ENCODE data around the gene PHF21B. TPM values are rescaled to one million over a fixed set of nuclear protein-coding genes. Genes with fewer than 3 reads are reported as not detected.

PHF21B gene
- polyA plus RNA-seq, 4 donors, result 0.09 to 0.16 TPM; not detected in 2

DNA sequence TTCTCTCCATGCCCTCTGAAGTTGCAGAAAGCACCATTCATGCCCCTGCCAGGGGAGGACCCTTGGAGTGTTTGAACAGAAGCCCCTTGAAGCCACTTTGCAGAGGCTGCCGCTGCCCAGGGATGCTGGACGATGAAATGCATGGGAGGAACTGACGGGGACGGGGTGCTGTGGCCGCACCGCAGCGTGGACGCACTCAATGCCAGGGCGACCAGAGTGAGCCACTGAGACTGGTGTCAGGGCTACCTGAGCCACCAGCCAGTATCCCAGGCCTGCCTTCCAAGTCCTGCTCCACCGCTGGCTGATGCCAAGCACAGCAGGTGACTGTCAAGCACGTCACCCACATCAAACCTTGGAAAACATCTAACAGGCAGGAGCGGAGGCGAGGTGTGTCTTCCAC is 17.6 kb downstream of the PHF21B start:
- WGBS, 3 donors, result 85 to 91% (median 86%) methylated on average over 13 of the region's 13 CpGs
- no peak for FAIRE-seq
- no peak for DNase-seq

DNA sequence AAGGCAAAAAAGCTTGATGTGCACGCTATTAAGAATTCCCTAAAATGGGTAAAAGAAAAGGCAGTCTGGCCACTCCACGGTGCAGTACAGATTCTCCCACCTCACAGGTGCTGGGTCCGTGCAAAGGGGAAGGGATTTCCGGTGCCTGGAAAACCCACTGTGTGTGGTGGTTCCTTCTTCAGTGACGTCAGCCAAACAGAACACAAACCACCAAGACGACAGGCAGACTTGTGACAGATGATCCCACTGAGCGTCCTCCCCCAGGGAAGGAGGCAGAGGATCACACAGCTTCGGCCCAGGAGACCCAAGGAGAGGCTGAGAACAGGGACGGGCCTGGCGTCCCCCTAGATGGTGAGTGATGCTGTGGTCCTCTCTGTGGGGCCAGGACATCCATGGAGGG is 18.6 kb downstream of the PHF21B start:
- WGBS, 3 donors, result 74 to 79% (median 75%) methylated on average over 10 of the region's 10 CpGs
- Histone ChIP-seq H3K36me3 (ENCODE audit: control insufficient read depth in 3 of 3, insufficient read depth in 2 of 3, low read depth in 1 of 3, low read length in 3 of 3) (no peaks in the 10 kb centered on the region), H3K9me3 (ENCODE audit: control insufficient read depth in 2 of 2, insufficient read depth in 1 of 2, low read depth in 1 of 2, low read length in 1 of 2) (no peaks in the 10 kb centered on the region), H3K27ac (ENCODE audit: low read depth in 1 of 3, low read length in 2 of 3) (no peak overlapping the region), H3K4me3 (ENCODE audit: low read depth in 1 of 3, low read length in 3 of 3) (no peak overlapping the region), H3K4me1 (ENCODE audit: control insufficient read depth in 3 of 3, insufficient read depth in 2 of 3, low read depth in 1 of 3, low read length in 2 of 3) (no peaks in the 10 kb centered on the region), H3K27me3 (ENCODE audit: control insufficient read depth in 3 of 3, insufficient read depth in 3 of 3, low read length in 3 of 3) (no peaks in the 10 kb centered on the region)
- no peak for FAIRE-seq
- no peak for DNase-seq

More for the DNA sequence above, 17.6 kb downstream of the PHF21B start:
- no peak overlapping the region for H3K27ac ChIP-seq (ENCODE audit: low read depth in 1 of 3, low read length in 2 of 3)
- H3K4me3 ChIP-seq (ENCODE audit: low read depth in 1 of 3, low read length in 3 of 3), result no peak overlapping the region
- H3K4me1 ChIP-seq (ENCODE audit: control insufficient read depth in 3 of 3, insufficient read depth in 2 of 3, low read depth in 1 of 3, low read length in 2 of 3), result no peaks in the 10 kb centered on the region
- no peaks in the 10 kb centered on the region for H3K9me3 ChIP-seq (ENCODE audit: control insufficient read depth in 2 of 2, insufficient read depth in 1 of 2, low read depth in 1 of 2, low read length in 1 of 2)
- no peaks in the 10 kb centered on the region for H3K36me3 ChIP-seq (ENCODE audit: control insufficient read depth in 3 of 3, insufficient read depth in 2 of 3, low read depth in 1 of 3, low read length in 3 of 3)
- H3K27me3 ChIP-seq (ENCODE audit: control insufficient read depth in 3 of 3, insufficient read depth in 3 of 3, low read length in 3 of 3), result no peaks in the 10 kb centered on the region

DNA sequence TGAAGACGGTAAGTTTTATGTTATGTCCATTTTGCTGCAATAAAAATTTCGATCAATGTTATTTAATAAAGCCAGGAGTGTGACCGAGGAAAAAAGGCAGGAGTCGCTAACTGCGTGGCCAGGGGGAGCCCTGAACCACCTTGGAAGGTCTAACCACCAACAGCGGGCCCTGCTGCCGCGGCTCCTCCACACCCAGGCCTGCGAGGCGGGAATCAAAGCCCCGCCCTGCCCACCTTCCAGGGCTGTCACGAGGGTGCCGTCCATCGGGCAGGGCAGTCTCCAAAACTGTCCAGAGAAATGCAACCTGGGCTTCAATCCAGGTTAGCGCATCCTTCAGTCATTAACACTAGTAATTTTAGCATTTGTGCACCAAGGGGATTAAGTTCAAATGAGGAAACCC is 19.0 kb downstream of the PHF21B start:
- FAIRE-seq (no peak), DNase-seq (no peak)
- Histone ChIP-seq H3K4me1 (ENCODE audit: control insufficient read depth in 3 of 3, insufficient read depth in 2 of 3, low read depth in 1 of 3, low read length in 2 of 3) (no peaks in the 10 kb centered on the region), H3K4me3 (ENCODE audit: low read depth in 1 of 3, low read length in 3 of 3) (no peak overlapping the region), H3K27ac (ENCODE audit: low read depth in 1 of 3, low read length in 2 of 3) (no peak overlapping the region), H3K27me3 (ENCODE audit: control insufficient read depth in 3 of 3, insufficient read depth in 3 of 3, low read length in 3 of 3) (no peaks in the 10 kb centered on the region), H3K9me3 (ENCODE audit: control insufficient read depth in 2 of 2, insufficient read depth in 1 of 2, low read depth in 1 of 2, low read length in 1 of 2) (peaks cover 0 to 3% of the 10 kb centered on the region in 2 donors), H3K36me3 (ENCODE audit: control insufficient read depth in 3 of 3, insufficient read depth in 2 of 3, low read depth in 1 of 3, low read length in 3 of 3) (no peaks in the 10 kb centered on the region)
- 68 to 78% (median 70%) methylated on average over 15 of the region's 15 CpGs for WGBS, 3 donors

DNA sequence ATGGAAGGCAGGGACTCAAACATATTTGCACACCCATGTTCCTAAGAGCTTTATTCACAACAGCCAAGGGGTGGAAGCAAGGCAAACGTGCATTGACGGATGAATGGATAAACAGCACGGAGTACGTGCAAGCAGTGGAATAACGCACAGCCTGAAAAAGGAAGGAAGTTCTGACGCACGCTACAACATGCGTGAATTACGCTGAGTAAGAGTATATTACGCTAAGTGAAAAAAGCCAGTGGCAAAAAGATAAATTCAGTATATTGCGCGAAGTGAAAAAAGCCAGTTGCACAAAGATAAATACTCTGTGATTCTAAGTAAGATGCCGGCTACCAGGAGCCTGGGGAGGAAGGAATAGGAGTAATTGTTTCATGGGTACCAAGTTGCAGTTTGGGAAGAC is 19.5 kb downstream of the PHF21B start:
- no peak overlapping the region for H3K27ac ChIP-seq (ENCODE audit: low read depth in 1 of 3, low read length in 2 of 3)
- no peak overlapping the region for H3K4me3 ChIP-seq (ENCODE audit: low read depth in 1 of 3, low read length in 3 of 3)
- H3K4me1 ChIP-seq (ENCODE audit: control insufficient read depth in 3 of 3, insufficient read depth in 2 of 3, low read depth in 1 of 3, low read length in 2 of 3), result no peaks in the 10 kb centered on the region
- DNase-seq (no peak), FAIRE-seq (no peak)
- H3K9me3 ChIP-seq (ENCODE audit: control insufficient read depth in 2 of 2, insufficient read depth in 1 of 2, low read depth in 1 of 2, low read length in 1 of 2), result peaks cover 0 to 3% of the 10 kb centered on the region in 2 donors
- no peaks in the 10 kb centered on the region for H3K27me3 ChIP-seq (ENCODE audit: control insufficient read depth in 3 of 3, insufficient read depth in 3 of 3, low read length in 3 of 3)
- WGBS, 3 donors, result 88 to 89% (median 89%) methylated on average over 13 of the region's 13 CpGs
- no peaks in the 10 kb centered on the region for H3K36me3 ChIP-seq (ENCODE audit: control insufficient read depth in 3 of 3, insufficient read depth in 2 of 3, low read depth in 1 of 3, low read length in 3 of 3)

DNA sequence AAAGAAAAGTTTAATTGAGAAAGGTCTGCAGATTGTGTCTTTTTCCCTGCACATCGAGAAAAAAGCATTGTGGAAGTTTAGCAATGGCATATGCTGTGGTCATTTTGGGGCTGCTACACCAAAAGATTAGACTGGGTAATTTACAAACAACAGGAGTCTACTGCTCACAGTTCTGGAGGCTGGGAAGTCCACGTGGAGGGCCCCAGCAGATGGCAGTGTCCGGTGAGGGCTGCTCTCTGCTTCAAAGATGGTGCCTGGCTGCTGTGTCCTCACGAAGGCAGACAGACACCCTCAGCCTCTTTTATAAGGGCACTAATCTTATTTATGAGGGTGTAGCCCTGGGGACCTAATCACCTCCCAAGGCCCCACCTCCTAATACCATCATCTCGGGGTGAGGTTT is 21.1 kb downstream of the PHF21B start:
- H3K9me3 ChIP-seq (ENCODE audit: control insufficient read depth in 2 of 2, insufficient read depth in 1 of 2, low read depth in 1 of 2, low read length in 1 of 2), result peaks cover 0 to 3% of the 10 kb centered on the region in 2 donors
- no peak overlapping the region for H3K27ac ChIP-seq (ENCODE audit: low read depth in 1 of 3, low read length in 2 of 3)
- DNase-seq (no peak), FAIRE-seq (no peak)
- H3K4me1 ChIP-seq (ENCODE audit: control insufficient read depth in 3 of 3, insufficient read depth in 2 of 3, low read depth in 1 of 3, low read length in 2 of 3), result no peaks in the 10 kb centered on the region
- H3K27me3 ChIP-seq (ENCODE audit: control insufficient read depth in 3 of 3, insufficient read depth in 3 of 3, low read length in 3 of 3), result no peaks in the 10 kb centered on the region
- H3K4me3 ChIP-seq (ENCODE audit: low read depth in 1 of 3, low read length in 3 of 3), result no peak overlapping the region
- H3K36me3 ChIP-seq (ENCODE audit: control insufficient read depth in 3 of 3, insufficient read depth in 2 of 3, low read depth in 1 of 3, low read length in 3 of 3), result no peaks in the 10 kb centered on the region
- 67 to 72% (median 72%) methylated on average over 5 of the region's 5 CpGs for WGBS, 3 donors

DNA sequence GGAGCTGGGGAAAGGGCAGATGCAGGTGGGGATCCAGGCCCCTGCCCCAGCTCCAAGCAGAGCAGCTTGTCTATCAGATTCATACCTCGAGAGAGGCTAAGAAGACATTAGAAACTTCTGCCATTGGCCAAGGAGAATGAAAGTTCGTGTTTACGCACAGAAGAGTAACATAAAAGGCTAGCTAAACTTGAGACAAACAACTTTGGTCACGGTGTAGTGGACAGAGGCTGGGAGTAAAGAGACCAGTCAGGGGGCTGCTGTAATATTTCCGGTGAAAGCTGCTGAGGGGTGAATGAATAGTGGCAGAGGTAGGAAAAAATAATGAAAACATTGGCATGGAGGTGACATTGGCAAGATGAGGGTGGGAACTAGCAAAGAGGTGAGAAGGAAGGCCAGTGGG is 22.9 kb downstream of the PHF21B start:
- 79 to 83% (median 80%) methylated on average over 5 of the region's 5 CpGs for WGBS, 3 donors
- no peaks in the 10 kb centered on the region for H3K4me1 ChIP-seq (ENCODE audit: control insufficient read depth in 3 of 3, insufficient read depth in 2 of 3, low read depth in 1 of 3, low read length in 2 of 3)
- H3K27ac ChIP-seq (ENCODE audit: low read depth in 1 of 3, low read length in 2 of 3), result no peak overlapping the region
- H3K9me3 ChIP-seq (ENCODE audit: control insufficient read depth in 2 of 2, insufficient read depth in 1 of 2, low read depth in 1 of 2, low read length in 1 of 2), result peaks cover 0 to 3% of the 10 kb centered on the region in 2 donors
- no peak overlapping the region for H3K4me3 ChIP-seq (ENCODE audit: low read depth in 1 of 3, low read length in 3 of 3)
- DNase-seq (no peak), FAIRE-seq (no peak)
- H3K27me3 ChIP-seq (ENCODE audit: control insufficient read depth in 3 of 3, insufficient read depth in 3 of 3, low read length in 3 of 3), result no peaks in the 10 kb centered on the region
- H3K36me3 ChIP-seq (ENCODE audit: control insufficient read depth in 3 of 3, insufficient read depth in 2 of 3, low read depth in 1 of 3, low read length in 3 of 3), result no peaks in the 10 kb centered on the region

DNA sequence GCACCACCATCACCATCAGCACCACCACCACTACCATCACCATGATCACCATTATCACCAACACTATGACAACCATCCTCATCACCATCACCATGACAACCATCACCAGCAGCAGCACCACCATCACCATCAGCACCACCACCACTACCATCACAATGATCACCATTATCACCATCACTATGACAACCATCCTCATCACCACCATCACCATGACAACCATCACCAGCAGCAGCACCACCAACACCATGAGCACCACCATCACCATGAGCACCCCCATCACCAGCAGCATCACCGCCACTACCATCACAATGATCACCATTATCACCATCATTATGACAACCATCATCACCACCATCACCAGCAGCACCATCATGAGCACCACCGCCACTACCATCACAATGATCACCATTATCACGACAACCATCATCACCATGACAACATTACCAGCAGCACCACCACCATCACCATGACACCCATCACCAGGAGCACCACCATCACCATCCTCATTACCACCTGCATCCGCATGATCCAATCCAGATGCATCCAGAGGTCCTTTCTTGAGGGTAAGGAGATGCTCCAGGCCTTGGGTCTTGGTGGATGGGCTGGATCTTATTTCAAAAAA is 23.8 kb downstream of the PHF21B start:
- no peaks in the 10 kb centered on the region for H3K36me3 ChIP-seq (ENCODE audit: control insufficient read depth in 3 of 3, insufficient read depth in 2 of 3, low read depth in 1 of 3, low read length in 3 of 3)
- DNase-seq (no peak), FAIRE-seq (no peak)
- H3K4me3 ChIP-seq (ENCODE audit: low read depth in 1 of 3, low read length in 3 of 3), result no peak overlapping the region
- H3K4me1 ChIP-seq (ENCODE audit: control insufficient read depth in 3 of 3, insufficient read depth in 2 of 3, low read depth in 1 of 3, low read length in 2 of 3), result no peaks in the 10 kb centered on the region
- H3K9me3 ChIP-seq (ENCODE audit: control insufficient read depth in 2 of 2, insufficient read depth in 1 of 2, low read depth in 1 of 2, low read length in 1 of 2), result peaks cover 0 to 3% of the 10 kb centered on the region in 2 donors
- H3K27me3 ChIP-seq (ENCODE audit: control insufficient read depth in 3 of 3, insufficient read depth in 3 of 3, low read length in 3 of 3), result no peaks in the 10 kb centered on the region
- H3K27ac ChIP-seq (ENCODE audit: low read depth in 1 of 3, low read length in 2 of 3), result no peak overlapping the region
- 82 to 96% (median 94%) methylated on average over 4 of the region's 4 CpGs for WGBS, 3 donors

DNA sequence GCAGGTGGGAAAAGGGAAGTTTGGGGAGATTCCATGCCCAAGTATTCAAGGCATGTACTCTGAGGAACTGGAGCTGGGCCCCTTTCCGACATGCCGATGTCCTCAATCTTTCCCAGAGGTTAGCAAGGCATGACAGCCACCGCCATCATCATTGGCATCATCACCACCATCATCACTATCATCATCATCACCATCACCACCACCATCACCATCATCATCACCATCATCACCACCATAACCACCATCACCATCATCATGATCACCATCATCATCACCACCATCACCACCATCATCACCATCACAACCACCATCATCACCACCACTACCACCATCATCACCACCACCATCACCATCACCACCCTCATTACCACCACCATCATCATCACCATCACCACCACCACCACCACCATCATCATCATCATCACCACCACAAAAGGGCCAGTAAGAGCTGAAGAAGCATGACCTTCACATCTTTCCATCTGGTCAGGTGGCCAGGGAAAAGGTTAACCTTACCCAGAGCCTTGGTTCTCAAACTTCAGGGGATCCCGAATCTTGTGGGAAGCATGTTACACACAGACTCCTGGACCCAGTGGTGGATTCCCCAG is 25.8 kb downstream of the PHF21B start:
- DNase-seq, result no peak
- Histone ChIP-seq H3K9me3 (ENCODE audit: control insufficient read depth in 2 of 2, insufficient read depth in 1 of 2, low read depth in 1 of 2, low read length in 1 of 2) (peaks cover 0 to 3% of the 10 kb centered on the region in 2 donors), H3K27ac (ENCODE audit: low read depth in 1 of 3, low read length in 2 of 3) (no peak overlapping the region), H3K4me1 (ENCODE audit: control insufficient read depth in 3 of 3, insufficient read depth in 2 of 3, low read depth in 1 of 3, low read length in 2 of 3) (no peaks in the 10 kb centered on the region), H3K27me3 (ENCODE audit: control insufficient read depth in 3 of 3, insufficient read depth in 3 of 3, low read length in 3 of 3) (no peaks in the 10 kb centered on the region), H3K4me3 (ENCODE audit: low read depth in 1 of 3, low read length in 3 of 3) (no peak overlapping the region), H3K36me3 (ENCODE audit: control insufficient read depth in 3 of 3, insufficient read depth in 2 of 3, low read depth in 1 of 3, low read length in 3 of 3) (no peaks in the 10 kb centered on the region)
- WGBS, 3 donors, result 93 to 97% (median 93%) methylated on average over 4 of the region's 4 CpGs
- FAIRE-seq, result no peak

DNA sequence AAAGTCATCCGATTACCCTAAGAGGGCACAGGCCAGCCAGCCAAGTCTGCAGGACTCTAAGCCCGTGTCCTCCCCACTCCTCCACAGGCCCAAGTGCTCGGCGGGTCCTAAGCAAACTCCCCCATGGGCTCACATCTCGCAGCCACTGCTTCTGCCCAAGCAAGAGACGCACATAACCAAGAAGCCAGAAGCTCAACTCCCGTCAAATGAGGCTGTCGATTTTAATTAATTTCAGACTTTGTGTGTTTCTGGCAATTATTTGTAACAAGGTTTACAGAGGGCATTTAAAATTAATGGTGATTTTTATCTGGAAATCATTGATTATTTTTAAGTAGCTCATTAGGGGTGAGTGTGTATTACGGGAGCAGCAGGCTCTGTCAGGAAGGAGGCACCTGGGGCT is 27.4 kb downstream of the PHF21B start:
- FAIRE-seq, result no peak
- WGBS, 3 donors, result 74 to 85% (median 76%) methylated on average over 9 of the region's 9 CpGs
- Histone ChIP-seq H3K27ac (ENCODE audit: low read depth in 1 of 3, low read length in 2 of 3) (no peak overlapping the region), H3K9me3 (ENCODE audit: control insufficient read depth in 2 of 2, insufficient read depth in 1 of 2, low read depth in 1 of 2, low read length in 1 of 2) (peaks cover 0 to 3% of the 10 kb centered on the region in 2 donors), H3K27me3 (ENCODE audit: control insufficient read depth in 3 of 3, insufficient read depth in 3 of 3, low read length in 3 of 3) (no peaks in the 10 kb centered on the region), H3K4me3 (ENCODE audit: low read depth in 1 of 3, low read length in 3 of 3) (no peak overlapping the region), H3K36me3 (ENCODE audit: control insufficient read depth in 3 of 3, insufficient read depth in 2 of 3, low read depth in 1 of 3, low read length in 3 of 3) (no peaks in the 10 kb centered on the region), H3K4me1 (ENCODE audit: control insufficient read depth in 3 of 3, insufficient read depth in 2 of 3, low read depth in 1 of 3, low read length in 2 of 3) (no peaks in the 10 kb centered on the region)
- DNase-seq, result no peak

Measured in small intestine (tissue), 7 donors.